HCT116 (cell line): ENCODE measurements around the gene STUM. TPM values are rescaled to one million over a fixed set of nuclear protein-coding genes. Genes with fewer than 3 reads are reported as not detected.
A peak's percentile ranks its signal among the peaks of the same experiment; 100 is the strongest.

Source experiments
- ATAC-seq: fragments of 200-7000 bp; cut with Tn5 transposase; 2 replicates; pipeline ENCODE4 v1.9.1; 2020; ENCODE audit warnings: mild to moderate bottlenecking, moderate library complexity
- BruUV-seq: library from RNA; stranded (reverse); fragments of 400-500 nt; replicated peaks from 2 replicates; lab custom pipeline; 2021; lab: Mats Ljungman, UMichigan
- CTCF ChIA-PET: fragments of 300-600 bp; sonication (Branson Sonifier 250); formaldehyde crosslinking; loops from one replicate; lab custom pipeline; 2021; ENCODE audit warnings: antibody characterized with exemption; lab: Charles Lee
- POLR2A ChIA-PET: fragments of 300-600, 350-600 bp; sonication (Branson Sonifier 250); formaldehyde crosslinking; loops from one replicate; lab custom pipeline; 2021; ENCODE audit warnings: antibody characterized with exemption; lab: Charles Lee
- RAD21 ChIA-PET, 2 experiments: fragments of 300-600 bp; sonication (Branson Sonifier 250); formaldehyde crosslinking; loops; one replicate each; lab custom pipeline; 2023; ENCODE audit warnings: low total read pairs in 2 of 2; ENCODE audit not compliant: uncharacterized antibody in 2 of 2, unreplicated experiment in 2 of 2, low non-redundant PET in 1 of 2; lab: Charles Lee
- DNase-seq: peaks from one replicate; pipeline ENCODE4 v3.0.0-alpha.2; 2010; ENCODE audit warnings: low read depth, low spot score
- H2AFZ ChIP-seq: fragments of 200-600 bp; shearing (Covaris generic), sonication (generic); 2 replicates; pipeline ENCODE4 v1.6.1; 2017; ENCODE audit warnings: low read depth, mixed run types, mixed read lengths, antibody characterized with exemption, low read length; ENCODE audit not compliant: poor library complexity, severe bottlenecking
- H3K27ac ChIP-seq: 2 replicates; pipeline ENCODE4 v1.5.1; 2012; ENCODE audit warnings: low read depth, low read length
- H3K27me3 ChIP-seq: fragments of 200-600 bp; sonication (generic); 2 replicates; pipeline ENCODE4 v1.6.1; 2016; ENCODE audit warnings: mixed run types, low read length, mixed read lengths; ENCODE audit not compliant: insufficient read depth
- H3K36me3 ChIP-seq, 2 experiments: fragments of 200-500 bp in 1 of 2; fragments of 200-600 bp in 1 of 2; sonication (Bioruptor generic) in 1 of 2; sonication (generic) in 1 of 2; 2 replicates each; pipeline versions ENCODE4 v1.5.1 to v1.6.1; 2014 to 2016; ENCODE audit warnings: low read length in 2 of 2, inconsistent platforms in 1 of 2, mixed read lengths in 1 of 2, mixed run types in 1 of 2; ENCODE audit not compliant: insufficient read depth in 2 of 2, control insufficient read depth in 1 of 2
- H3K4me1 ChIP-seq, 2 experiments: fragments of 200-600 bp in 1 of 2; sonication (generic) in 1 of 2; 2 replicates each; pipeline versions ENCODE4 v1.5.1 to v1.6.1; 2012 to 2017; ENCODE audit warnings: low read length in 2 of 2, inconsistent platforms in 1 of 2, mild to moderate bottlenecking in 1 of 2, mixed read lengths in 1 of 2, mixed run types in 1 of 2, moderate library complexity in 1 of 2; ENCODE audit not compliant: insufficient read depth in 2 of 2, control insufficient read depth in 1 of 2
- H3K4me2 ChIP-seq: fragments of 200-600 bp; sonication (generic); 2 replicates; pipeline ENCODE4 v1.6.1; 2017; ENCODE audit warnings: mixed run types, low read length, mixed read lengths
- H3K4me3 ChIP-seq, 2 experiments: fragments of 200-600 bp in 1 of 2; sonication (generic) in 1 of 2; replicated peaks in 1 of 2; 2 replicates each; pipeline ENCODE4 v1.5.1; 2011 to 2016; ENCODE audit warnings: low read length in 2 of 2, control low read depth in 1 of 2, low read depth in 1 of 2, mild to moderate bottlenecking in 1 of 2, mixed read lengths in 1 of 2, mixed run types in 1 of 2
- H3K79me2 ChIP-seq: fragments of 200-600 bp; sonication (generic); 2 replicates; pipeline ENCODE4 v1.6.1; 2017; ENCODE audit warnings: mild to moderate bottlenecking, mixed run types, low read length, moderate library complexity, mixed read lengths; ENCODE audit not compliant: insufficient read depth
- H3K9ac ChIP-seq: fragments of 200-600 bp; sonication (generic); 2 replicates; pipeline ENCODE4 v1.6.1; 2016; ENCODE audit warnings: low read length, mixed read lengths
- H3K9me2 ChIP-seq: fragments of 200-600 bp; sonication (generic), shearing (Covaris generic); 2 replicates; pipeline ENCODE4 v1.6.1; 2017; ENCODE audit warnings: mixed run types, mild to moderate bottlenecking, moderate library complexity; ENCODE audit not compliant: insufficient read depth
- H3K9me3 ChIP-seq, 2 experiments: fragments of 200-500 bp in 1 of 2; fragments of 200-600 bp in 1 of 2; sonication (Bioruptor generic) in 1 of 2; sonication (generic) in 1 of 2; 2 replicates each; pipeline ENCODE4 v1.6.1; 2014 to 2017; ENCODE audit warnings: low read length in 2 of 2, mixed read lengths in 2 of 2, inconsistent platforms in 1 of 2, low read depth in 1 of 2, mild to moderate bottlenecking in 1 of 2, mixed run types in 1 of 2, moderate library complexity in 1 of 2; ENCODE audit not compliant: control insufficient read depth in 1 of 2, insufficient read depth in 1 of 2
- H4K20me1 ChIP-seq: fragments of 200-600 bp; sonication (generic), shearing (Covaris generic); 2 replicates; pipeline ENCODE4 v1.6.1; 2017; ENCODE audit warnings: mixed run types, mild to moderate bottlenecking, moderate library complexity; ENCODE audit not compliant: insufficient read depth
- CBX3 ChIP-seq: IDR thresholded peaks from 2 replicates; pipeline ENCODE4 v1.6.1; 2012; ENCODE audit warnings: low read depth
- CEBPB ChIP-seq: IDR thresholded peaks from 2 replicates; pipeline ENCODE4 v1.6.1; 2012; ENCODE audit warnings: low read depth
- ELF1 ChIP-seq: IDR thresholded peaks from 2 replicates; pipeline ENCODE4 v1.6.1; 2012; ENCODE audit warnings: low read depth, borderline replicate concordance
- FOSL1 ChIP-seq: IDR thresholded peaks from 2 replicates; pipeline ENCODE4 v1.6.1; 2012; ENCODE audit warnings: low read depth
- POLR2A ChIP-seq: IDR thresholded peaks from 2 replicates; pipeline ENCODE4 v1.7.0; 2011; ENCODE audit warnings: borderline replicate concordance; ENCODE audit not compliant: insufficient read depth, insufficient read length; ENCODE audit errors: extremely low read depth
- RAD21 ChIP-seq: IDR thresholded peaks from 2 replicates; pipeline ENCODE4 v1.6.1; 2012; ENCODE audit warnings: low read depth, mild to moderate bottlenecking
- SIN3A ChIP-seq: IDR thresholded peaks from 2 replicates; pipeline ENCODE4 v1.6.1; 2012; ENCODE audit warnings: low read depth
- SP1 ChIP-seq: IDR thresholded peaks from 2 replicates; pipeline ENCODE4 v1.6.1; 2012; ENCODE audit warnings: low read depth
- intact Hi-C: fragments of 100-400 bp; cut with micrococcal nuclease; formaldehyde crosslinking; loops from 2 replicates; pipeline ENCODE4 v1.10.0; 2022
- total RNA-seq: library from RNA; stranded (reverse); gene quantifications from one replicate; pipeline ENCODE4 v1.2.1, GENCODE V29; 2021; ENCODE audit not compliant: unreplicated experiment
- TF ChIP-seq, protein P1 (sequence below): IDR thresholded peaks from 2 replicates; pipeline ENCODE4 v1.6.1; 2012
- TF ChIP-seq, protein P2 (sequence below), 3 experiments: fragments of 200-600 bp in 1 of 3; sonication (generic) in 1 of 3; IDR thresholded peaks in 2 of 3; conservative IDR thresholded peaks in 1 of 3; 2 replicates each; pipeline ENCODE4 v1.5.1; 2012 to 2017; ENCODE audit warnings: low read depth in 2 of 3, low read length in 2 of 3, antibody characterized with exemption in 1 of 3, borderline replicate concordance in 1 of 3, control low read depth in 1 of 3, mild to moderate bottlenecking in 1 of 3, mixed read lengths in 1 of 3, mixed run types in 1 of 3, moderate library complexity in 1 of 3; ENCODE audit not compliant: insufficient read depth in 1 of 3

STUM gene
- total RNA-seq, 1 experiment from 2014 or later = not detected

DNA sequence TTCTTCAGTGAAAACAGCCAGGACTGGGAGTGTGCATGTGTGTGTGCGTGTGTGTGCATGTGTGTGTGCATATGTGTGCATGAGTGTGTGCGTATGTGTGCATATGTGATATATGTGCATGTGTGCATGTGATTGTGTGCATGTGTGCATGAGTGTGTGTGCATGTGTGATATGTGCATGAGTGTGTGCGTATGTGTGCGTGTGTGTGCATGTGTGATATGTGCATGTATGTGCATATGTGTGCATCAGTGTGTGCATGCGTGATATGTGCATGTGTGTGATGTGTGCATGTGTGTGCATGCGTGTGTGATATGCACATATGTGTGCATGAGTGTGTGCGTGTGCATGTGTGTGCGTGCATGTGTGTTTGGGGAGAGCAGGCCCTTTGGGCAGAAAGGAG, 100.7 kb downstream of the STUM start:
- H3K9me3 ChIP-seq = no peaks in the 10 kb centered on the region
- H3K9me2 ChIP-seq = no peaks in the 10 kb centered on the region
- CTCF ChIA-PET = no interaction called here
- H3K4me3 ChIP-seq = no peak overlapping the region
- no peak for TF ChIP-seq SP1
- no peak for TF ChIP-seq POLR2A
- no peak for TF ChIP-seq SIN3A
- no peak for TF ChIP-seq FOSL1
- TF ChIP-seq RAD21 = no peak
- no peak for DNase-seq
- H2AFZ ChIP-seq = no peak overlapping the region
- H3K79me2 ChIP-seq = no peaks in the 10 kb centered on the region
- H3K4me1 ChIP-seq = peaks cover 8 to 24% of the 10 kb centered on the region in 2 experiments; a peak in 3 of 4 replicates
- no peak overlapping the region for H3K4me2 ChIP-seq
- H3K27me3 ChIP-seq = no peaks in the 10 kb centered on the region
- intact Hi-C loops = no loop called here
- no peak overlapping the region for H3K27ac ChIP-seq
- no TSS peak for BruUV-seq
- no peak for ATAC-seq
- H3K9ac ChIP-seq = no peak overlapping the region
- POLR2A ChIA-PET = no interaction called here
- RAD21 ChIA-PET = no interaction called here
- H4K20me1 ChIP-seq = no peaks in the 10 kb centered on the region
- H3K36me3 ChIP-seq = no peaks in the 10 kb centered on the region

DNA sequence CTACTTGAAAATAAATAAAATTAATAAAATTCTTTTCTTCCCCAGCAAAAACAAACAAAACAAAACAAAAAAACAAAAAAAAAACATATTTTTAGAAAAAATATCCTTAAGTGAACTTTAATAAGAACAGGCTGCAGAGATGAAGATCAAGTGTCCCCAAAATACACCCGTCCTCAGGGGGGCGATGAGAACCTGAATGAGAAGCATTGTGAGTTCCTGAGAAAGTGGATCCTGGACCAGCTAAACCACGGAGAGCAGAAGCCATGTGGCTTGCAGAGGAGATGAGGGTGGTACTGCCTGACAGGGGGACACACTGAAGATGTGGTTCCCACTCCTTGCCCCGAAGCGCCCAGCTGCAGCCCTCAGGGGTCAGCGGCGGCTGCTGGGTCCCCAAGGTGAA, 101.2 kb downstream of the STUM start:
- intact Hi-C loops = no loop called here
- H3K9me2 ChIP-seq = no peaks in the 10 kb centered on the region
- DNase-seq (no peak), ATAC-seq (no peak)
- no TSS peak for BruUV-seq
- ChIA-PET RAD21 (no interaction called here), POLR2A (no interaction called here), CTCF (no interaction called here)
- no peaks in the 10 kb centered on the region for H3K79me2 ChIP-seq
- no peak overlapping the region for H2AFZ ChIP-seq
- no peaks in the 10 kb centered on the region for H3K36me3 ChIP-seq
- TF ChIP-seq, protein P1, sequence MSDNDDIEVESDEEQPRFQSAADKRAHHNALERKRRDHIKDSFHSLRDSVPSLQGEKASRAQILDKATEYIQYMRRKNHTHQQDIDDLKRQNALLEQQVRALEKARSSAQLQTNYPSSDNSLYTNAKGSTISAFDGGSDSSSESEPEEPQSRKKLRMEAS = no peak
- TF ChIP-seq ELF1 (no peak), CBX3 (no peak), POLR2A (no peak), RAD21 (peak; percentile 62), CEBPB (no peak), FOSL1 (no peak), SIN3A (no peak)
- TF ChIP-seq, protein P2, sequence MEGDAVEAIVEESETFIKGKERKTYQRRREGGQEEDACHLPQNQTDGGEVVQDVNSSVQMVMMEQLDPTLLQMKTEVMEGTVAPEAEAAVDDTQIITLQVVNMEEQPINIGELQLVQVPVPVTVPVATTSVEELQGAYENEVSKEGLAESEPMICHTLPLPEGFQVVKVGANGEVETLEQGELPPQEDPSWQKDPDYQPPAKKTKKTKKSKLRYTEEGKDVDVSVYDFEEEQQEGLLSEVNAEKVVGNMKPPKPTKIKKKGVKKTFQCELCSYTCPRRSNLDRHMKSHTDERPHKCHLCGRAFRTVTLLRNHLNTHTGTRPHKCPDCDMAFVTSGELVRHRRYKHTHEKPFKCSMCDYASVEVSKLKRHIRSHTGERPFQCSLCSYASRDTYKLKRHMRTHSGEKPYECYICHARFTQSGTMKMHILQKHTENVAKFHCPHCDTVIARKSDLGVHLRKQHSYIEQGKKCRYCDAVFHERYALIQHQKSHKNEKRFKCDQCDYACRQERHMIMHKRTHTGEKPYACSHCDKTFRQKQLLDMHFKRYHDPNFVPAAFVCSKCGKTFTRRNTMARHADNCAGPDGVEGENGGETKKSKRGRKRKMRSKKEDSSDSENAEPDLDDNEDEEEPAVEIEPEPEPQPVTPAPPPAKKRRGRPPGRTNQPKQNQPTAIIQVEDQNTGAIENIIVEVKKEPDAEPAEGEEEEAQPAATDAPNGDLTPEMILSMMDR (IDR thresholded peaks at IDR 0.05 in 2 of 3, conservative IDR thresholded peaks at IDR 0.05 in 1 of 3; ENCODE audit: borderline replicate concordance in 1 of 3, insufficient read depth in 1 of 3, low read depth in 2 of 3, low read length in 2 of 3) = peak in 2 of 3 experiments; percentile 17 to 54; a peak in 2 of 6 replicates
- no peaks in the 10 kb centered on the region for H4K20me1 ChIP-seq
- no peak overlapping the region for H3K27ac ChIP-seq
- H3K4me2 ChIP-seq = no peak overlapping the region
- H3K9me3 ChIP-seq = no peaks in the 10 kb centered on the region
- no peak overlapping the region for H3K9ac ChIP-seq
- peaks cover 3 to 24% of the 10 kb centered on the region in 2 experiments; a peak in 3 of 4 replicates for H3K4me1 ChIP-seq
- H3K4me3 ChIP-seq = no peak overlapping the region
- no peaks in the 10 kb centered on the region for H3K27me3 ChIP-seq
